ENCODE measurements around the gene SGTA.

SGTA gene

GRCh38 chr19:2813235-2814160 lies 30.4 kb upstream of the SGTA start:
- DNase-seq (ENCODE audit: low spot score), result no peak
- in situ Hi-C loops (cut with MboI; ENCODE audit: low sequenced_read_pairs, unreplicated experiment), result no loop called here

GRCh38 chr19:2812414-2813234 lies 29.6 kb upstream of the SGTA start:
- DNase-seq (ENCODE audit: low spot score), result peak; percentile 23
- TF ChIP-seq, protein P1, sequence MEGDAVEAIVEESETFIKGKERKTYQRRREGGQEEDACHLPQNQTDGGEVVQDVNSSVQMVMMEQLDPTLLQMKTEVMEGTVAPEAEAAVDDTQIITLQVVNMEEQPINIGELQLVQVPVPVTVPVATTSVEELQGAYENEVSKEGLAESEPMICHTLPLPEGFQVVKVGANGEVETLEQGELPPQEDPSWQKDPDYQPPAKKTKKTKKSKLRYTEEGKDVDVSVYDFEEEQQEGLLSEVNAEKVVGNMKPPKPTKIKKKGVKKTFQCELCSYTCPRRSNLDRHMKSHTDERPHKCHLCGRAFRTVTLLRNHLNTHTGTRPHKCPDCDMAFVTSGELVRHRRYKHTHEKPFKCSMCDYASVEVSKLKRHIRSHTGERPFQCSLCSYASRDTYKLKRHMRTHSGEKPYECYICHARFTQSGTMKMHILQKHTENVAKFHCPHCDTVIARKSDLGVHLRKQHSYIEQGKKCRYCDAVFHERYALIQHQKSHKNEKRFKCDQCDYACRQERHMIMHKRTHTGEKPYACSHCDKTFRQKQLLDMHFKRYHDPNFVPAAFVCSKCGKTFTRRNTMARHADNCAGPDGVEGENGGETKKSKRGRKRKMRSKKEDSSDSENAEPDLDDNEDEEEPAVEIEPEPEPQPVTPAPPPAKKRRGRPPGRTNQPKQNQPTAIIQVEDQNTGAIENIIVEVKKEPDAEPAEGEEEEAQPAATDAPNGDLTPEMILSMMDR (IDR thresholded peaks at IDR 0.05; ENCODE audit: borderline replicate concordance, control extremely low read depth, extremely low read depth, insufficient read depth, missing control alignments), result no peak
- in situ Hi-C loops (cut with MboI; ENCODE audit: low sequenced_read_pairs, unreplicated experiment), result no loop called here

More at GRCh38 chr19:2813235-2814160, 30.4 kb upstream of the SGTA start:
- TF ChIP-seq, protein P1 (IDR thresholded peaks at IDR 0.05; ENCODE audit: borderline replicate concordance, control extremely low read depth, extremely low read depth, insufficient read depth, missing control alignments), result no peak

- TF ChIP-seq, protein P1 (IDR thresholded peaks at IDR 0.05; ENCODE audit: borderline replicate concordance, control extremely low read depth, extremely low read depth, insufficient read depth, missing control alignments), result no peak
- DNase-seq (ENCODE audit: low spot score), result no peak
- in situ Hi-C loops (cut with MboI; ENCODE audit: low sequenced_read_pairs, unreplicated experiment), result no loop called here
Observed at GRCh38 chr19:2811735-2812413, 28.8 kb upstream of the SGTA start.

DNA sequence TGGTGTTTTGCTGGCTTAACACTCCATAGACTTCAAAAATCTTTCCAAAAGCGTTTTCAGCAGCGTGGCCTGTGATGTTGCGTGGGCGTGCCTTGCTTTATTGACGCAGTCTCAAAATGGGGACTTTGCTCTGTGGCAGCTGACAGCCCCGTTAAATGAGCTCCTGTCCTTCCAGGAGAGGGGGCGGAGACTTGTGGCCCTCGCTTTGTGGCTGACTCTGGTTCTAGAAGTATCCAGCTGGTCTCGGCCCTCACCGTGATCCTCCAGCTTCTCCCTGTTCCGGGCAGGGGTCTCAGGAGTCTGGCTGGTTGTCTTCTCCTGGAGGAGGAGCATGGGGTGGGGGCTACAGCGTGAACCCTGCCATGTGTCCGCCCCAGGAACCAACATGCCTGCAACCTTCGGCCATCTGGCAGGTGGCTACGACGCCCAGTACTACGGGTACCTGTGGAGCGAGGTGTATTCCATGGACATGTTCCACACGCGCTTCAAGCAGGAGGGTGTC lies 28.2 kb upstream of the SGTA start:
- in situ Hi-C loops (cut with MboI; ENCODE audit: low sequenced_read_pairs, unreplicated experiment), result no loop called here
- DNase-seq (ENCODE audit: low spot score), result peak; percentile 28
- TF ChIP-seq, protein P1 (IDR thresholded peaks at IDR 0.05; ENCODE audit: borderline replicate concordance, control extremely low read depth, extremely low read depth, insufficient read depth, missing control alignments), result no peak

GRCh38 chr19:2810141-2811091 lies 27.3 kb upstream of the SGTA start:
- TF ChIP-seq, protein P1 (IDR thresholded peaks at IDR 0.05; ENCODE audit: borderline replicate concordance, control extremely low read depth, extremely low read depth, insufficient read depth, missing control alignments), result no peak
- DNase-seq (ENCODE audit: low spot score), result no peak
- in situ Hi-C loops (cut with MboI; ENCODE audit: low sequenced_read_pairs, unreplicated experiment), result no loop called here

Data from GM13976 (cell line).